Keratinocyte (primary cell): ENCODE results near the gene HS6ST3. TPM values are rescaled to one million over a fixed set of nuclear protein-coding genes. Genes with fewer than 3 reads are reported as not detected.

Experiments used
- DNase-seq: peaks from one replicate; pipeline ENCODE4 v3.0.0-alpha.2; 2011; ENCODE audit warnings: low read depth, missing footprints, low spot score
- FAIRE-seq: peaks from 2 replicates; lab custom pipeline; 2011; peaks lifted over from hg19 to GRCh38; lab: Jason Lieb, UNC
- H2AFZ ChIP-seq: 2 replicates; pipeline ENCODE4 v1.6.0; 2012; ENCODE audit warnings: low read length, control low read depth, inconsistent platforms; ENCODE audit not compliant: control insufficient read depth
- H3K27ac ChIP-seq: 2 replicates; pipeline ENCODE4 v1.5.1; 2011; ENCODE audit warnings: low read length; ENCODE audit not compliant: control insufficient read depth, insufficient read depth
- H3K27me3 ChIP-seq: 3 replicates; pipeline ENCODE4 v1.6.0; 2011; ENCODE audit warnings: low read length; ENCODE audit not compliant: control insufficient read depth, insufficient read depth; ENCODE audit errors: extremely low read depth
- H3K36me3 ChIP-seq, 2 experiments: 2 replicates in 1 of 2; 3 replicates in 1 of 2; pipeline ENCODE4 v1.5.1; 2011; ENCODE audit warnings: low read length in 2 of 2, mild to moderate bottlenecking in 1 of 2; ENCODE audit not compliant: control insufficient read depth in 2 of 2, insufficient read depth in 2 of 2; ENCODE audit errors: extremely low read depth in 1 of 2
- H3K4me1 ChIP-seq: 3 replicates; pipeline ENCODE4 v1.5.1; 2011; ENCODE audit warnings: low read length; ENCODE audit not compliant: control insufficient read depth, insufficient read depth; ENCODE audit errors: extremely low read depth
- H3K4me2 ChIP-seq: 3 replicates; pipeline ENCODE4 v1.6.0; 2011; ENCODE audit warnings: low read depth, low read length; ENCODE audit not compliant: control insufficient read depth, insufficient read depth; ENCODE audit errors: extremely low read depth
- H3K4me3 ChIP-seq, 3 experiments: fragments of 200-600 bp in 1 of 3; sonication (generic) in 1 of 3; 2 replicates in 2 of 3; 3 replicates in 1 of 3; pipeline ENCODE4 v1.5.1; 2011 to 2016; ENCODE audit warnings: low read length in 3 of 3, mild to moderate bottlenecking in 3 of 3, control low read depth in 2 of 3, inconsistent platforms in 1 of 3, low read depth in 1 of 3, mixed read lengths in 1 of 3, mixed run types in 1 of 3, moderate library complexity in 1 of 3; ENCODE audit not compliant: control insufficient read depth in 2 of 3, insufficient read depth in 2 of 3; ENCODE audit errors: extremely low read depth in 1 of 3
- H3K79me2 ChIP-seq: 2 replicates; pipeline ENCODE4 v1.6.0; 2012; ENCODE audit warnings: low read length; ENCODE audit not compliant: control insufficient read depth, insufficient read depth
- H3K9ac ChIP-seq: 3 replicates; pipeline ENCODE4 v1.6.0; 2011; ENCODE audit warnings: low read length; ENCODE audit not compliant: control insufficient read depth, insufficient read depth; ENCODE audit errors: extremely low read depth
- H3K9me1 ChIP-seq: 3 replicates; pipeline ENCODE4 v1.6.0; 2011; ENCODE audit warnings: low read length; ENCODE audit not compliant: control insufficient read depth, insufficient read depth; ENCODE audit errors: extremely low read depth
- H3K9me3 ChIP-seq: 2 replicates; pipeline ENCODE4 v1.5.1; 2012; ENCODE audit warnings: low read depth, low read length; ENCODE audit not compliant: control insufficient read depth
- H4K20me1 ChIP-seq: 3 replicates; pipeline ENCODE4 v1.6.0; 2011; ENCODE audit warnings: low read length; ENCODE audit not compliant: control insufficient read depth, insufficient read depth; ENCODE audit errors: extremely low read depth
- EZH2 ChIP-seq: IDR thresholded peaks from one replicate; pipeline ENCODE4 v1.6.1; 2012; ENCODE audit warnings: inconsistent platforms, mild to moderate bottlenecking, low read length, moderate library complexity
- dilution Hi-C: fragments of 300-500 bp; cut with MboI; formaldehyde crosslinking; loops from one replicate; pipeline ENCODE4 v1.7.0; 2020; ENCODE audit warnings: low sequenced_read_pairs; ENCODE audit not compliant: extremely low pct_ligation_motif_present
- polyA plus RNA-seq, 5 experiments: library from polyadenylated mRNA; depleted of rRNA in 3 of 5; stranded (reverse) in 3 of 5; stranded (forward) in 1 of 5; unstranded in 1 of 5; fragments of >200 nt; gene quantifications; 1 replicate in 1 of 5; 2 replicates in 3 of 5; 3 replicates in 1 of 5; pipeline versions ENCODE4 v1.2.1 to v1.2.3, GENCODE V29; 2011 to 2012; ENCODE audit warnings: missing spikeins in 2 of 5, low read depth in 1 of 5, low replicate concordance in 1 of 5
- TF ChIP-seq, protein P1 (sequence below), 3 experiments: IDR thresholded peaks in 1 of 3; conservative IDR thresholded peaks in 1 of 3; optimal IDR thresholded peaks in 1 of 3; 2 replicates in 2 of 3; 3 replicates in 1 of 3; pipeline versions ENCODE3 to v1.5.1; 2011; ENCODE audit warnings: low read length in 3 of 3, mild to moderate bottlenecking in 3 of 3, moderate library complexity in 2 of 3, control low read depth in 1 of 3, inconsistent platforms in 1 of 3; ENCODE audit not compliant: insufficient read depth in 2 of 3; ENCODE audit errors: extremely low read depth in 1 of 3

The HS6ST3 gene
- polyA plus RNA-seq, 1 donor (not counting 4 experiments of a cell fraction or from before 2014, with no cell fraction given), result 0.03 TPM

DNA sequence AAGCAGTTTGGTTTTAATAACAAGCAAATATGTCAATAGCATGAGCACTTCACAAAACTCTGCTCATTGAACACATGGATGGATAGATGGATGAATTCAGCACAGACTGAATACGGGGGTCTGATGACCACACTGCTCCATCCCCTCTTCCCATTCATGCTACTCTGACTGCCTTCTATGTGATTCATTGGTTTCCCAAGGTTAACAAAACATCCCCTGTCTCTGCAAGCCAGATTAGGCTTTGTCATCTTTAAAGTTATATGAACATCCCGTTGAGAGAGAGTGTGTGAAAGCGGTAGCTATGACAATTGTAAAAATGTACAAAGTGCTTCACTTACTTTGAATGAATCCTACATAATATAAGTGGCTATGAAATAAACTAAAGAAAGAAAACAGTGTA, 651.9 kb downstream of the HS6ST3 start:
- FAIRE-seq, result no peak
- H3K79me2 ChIP-seq, result no peaks in the 10 kb centered on the region
- dilution Hi-C loops, result no loop called here

DNA sequence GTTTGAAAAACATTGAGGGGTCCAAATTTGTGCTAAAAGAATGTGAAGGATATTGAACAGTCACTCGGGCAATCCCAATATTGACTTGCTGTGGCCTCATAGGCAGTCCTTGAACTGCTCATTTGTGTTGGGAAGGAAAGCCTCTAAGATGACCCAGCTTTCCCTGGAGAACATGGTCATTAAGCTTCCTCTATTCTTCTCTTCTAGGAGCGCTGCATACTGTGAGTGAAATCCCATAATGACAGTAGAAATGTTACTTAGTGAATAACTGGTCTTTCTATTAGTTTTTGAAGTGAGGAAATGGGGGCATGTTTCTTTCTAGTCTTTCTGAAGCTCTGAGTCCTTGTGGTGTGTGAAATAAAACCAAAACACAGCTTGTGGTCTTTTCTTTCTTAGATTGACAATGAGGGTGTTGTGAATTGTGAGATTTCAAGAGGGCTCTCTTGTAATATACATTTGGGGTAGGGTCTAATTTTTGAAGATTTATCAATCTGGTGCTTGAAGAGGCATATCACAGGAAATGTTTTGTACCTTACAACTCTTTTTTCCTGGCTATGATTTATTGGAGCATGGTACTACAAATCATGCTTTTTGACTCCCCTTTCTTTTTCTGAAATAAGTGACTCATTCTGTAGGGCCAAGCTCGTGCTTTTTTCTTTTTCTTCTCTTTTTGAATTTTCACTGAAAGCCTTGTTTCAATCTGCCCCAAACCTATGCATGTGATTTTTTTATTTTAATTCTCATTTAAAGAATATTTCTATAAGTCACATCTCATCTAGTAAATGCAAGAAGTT, 653.6 kb downstream of the HS6ST3 start:
- FAIRE-seq (no peak), DNase-seq (no peak)
- Histone ChIP-seq H3K4me1 (no peaks in the 10 kb centered on the region), H3K79me2 (no peaks in the 10 kb centered on the region), H3K9me3 (no peaks in the 10 kb centered on the region), H3K27ac (no peak overlapping the region), H3K36me3 (no peaks in the 10 kb centered on the region), H3K4me3 (no peak overlapping the region), H3K9me1 (no peaks in the 10 kb centered on the region), H3K27me3 (no peaks in the 10 kb centered on the region), H3K9ac (no peak overlapping the region), H4K20me1 (no peaks in the 10 kb centered on the region), H2AFZ (no peak overlapping the region), H3K4me2 (no peak overlapping the region)
- dilution Hi-C loops, result no loop called here
- TF ChIP-seq, protein P1, sequence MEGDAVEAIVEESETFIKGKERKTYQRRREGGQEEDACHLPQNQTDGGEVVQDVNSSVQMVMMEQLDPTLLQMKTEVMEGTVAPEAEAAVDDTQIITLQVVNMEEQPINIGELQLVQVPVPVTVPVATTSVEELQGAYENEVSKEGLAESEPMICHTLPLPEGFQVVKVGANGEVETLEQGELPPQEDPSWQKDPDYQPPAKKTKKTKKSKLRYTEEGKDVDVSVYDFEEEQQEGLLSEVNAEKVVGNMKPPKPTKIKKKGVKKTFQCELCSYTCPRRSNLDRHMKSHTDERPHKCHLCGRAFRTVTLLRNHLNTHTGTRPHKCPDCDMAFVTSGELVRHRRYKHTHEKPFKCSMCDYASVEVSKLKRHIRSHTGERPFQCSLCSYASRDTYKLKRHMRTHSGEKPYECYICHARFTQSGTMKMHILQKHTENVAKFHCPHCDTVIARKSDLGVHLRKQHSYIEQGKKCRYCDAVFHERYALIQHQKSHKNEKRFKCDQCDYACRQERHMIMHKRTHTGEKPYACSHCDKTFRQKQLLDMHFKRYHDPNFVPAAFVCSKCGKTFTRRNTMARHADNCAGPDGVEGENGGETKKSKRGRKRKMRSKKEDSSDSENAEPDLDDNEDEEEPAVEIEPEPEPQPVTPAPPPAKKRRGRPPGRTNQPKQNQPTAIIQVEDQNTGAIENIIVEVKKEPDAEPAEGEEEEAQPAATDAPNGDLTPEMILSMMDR (optimal IDR thresholded peaks at IDR 0.05 in 1 of 3, IDR thresholded peaks at IDR 0.05 in 1 of 3, conservative IDR thresholded peaks at IDR 0.05 in 1 of 3; ENCODE audit: extremely low read depth in 1 of 3, insufficient read depth in 2 of 3, low read length in 3 of 3), result no peak
- no peak for TF ChIP-seq EZH2

More for the DNA sequence above, 651.9 kb downstream of the HS6ST3 start:
- no peaks in the 10 kb centered on the region for H3K36me3 ChIP-seq
- no peaks in the 10 kb centered on the region for H4K20me1 ChIP-seq
- H3K27me3 ChIP-seq, result no peaks in the 10 kb centered on the region
- no peak overlapping the region for H3K9ac ChIP-seq
- H3K4me1 ChIP-seq, result no peaks in the 10 kb centered on the region
- no peak overlapping the region for H2AFZ ChIP-seq
- H3K9me3 ChIP-seq, result no peaks in the 10 kb centered on the region
- H3K4me2 ChIP-seq, result no peak overlapping the region
- no peak overlapping the region for H3K27ac ChIP-seq
- no peaks in the 10 kb centered on the region for H3K9me1 ChIP-seq
- no peak overlapping the region for H3K4me3 ChIP-seq
- no peak for DNase-seq
- TF ChIP-seq EZH2, result no peak
- TF ChIP-seq, protein P1 (optimal IDR thresholded peaks at IDR 0.05 in 1 of 3, IDR thresholded peaks at IDR 0.05 in 1 of 3, conservative IDR thresholded peaks at IDR 0.05 in 1 of 3; ENCODE audit: extremely low read depth in 1 of 3, insufficient read depth in 2 of 3, low read length in 3 of 3), result no peak
